GM10248 (cell line): ENCODE data around the gene WDR76.

Source experiments
- CTCF ChIA-PET: fragments of 300-600 bp; sonication (Branson Sonifier 250); formaldehyde crosslinking; extraction: SDS; loops from one replicate; lab custom pipeline; 2021; ENCODE audit warnings: antibody characterized with exemption; lab: Yijun Ruan, JAX
- POLR2A ChIA-PET: fragments of 350-650 bp; sonication (Branson Sonifier 250); formaldehyde crosslinking; extraction: SDS; loops from one replicate; lab custom pipeline; 2020; ENCODE audit warnings: antibody characterized with exemption; lab: Yijun Ruan, JAX
- DNase-seq: peaks from one replicate; pipeline ENCODE4 v3.0.0; 2012; ENCODE audit errors: extremely low spot score
- TF ChIP-seq, protein P1 (sequence below): IDR thresholded peaks from 2 replicates; pipeline ENCODE4 v1.5.1; 2012; ENCODE audit warnings: mild to moderate bottlenecking, low read depth; ENCODE audit errors: extremely low read depth, missing control alignments, control extremely low read depth

The WDR76 gene

DNA sequence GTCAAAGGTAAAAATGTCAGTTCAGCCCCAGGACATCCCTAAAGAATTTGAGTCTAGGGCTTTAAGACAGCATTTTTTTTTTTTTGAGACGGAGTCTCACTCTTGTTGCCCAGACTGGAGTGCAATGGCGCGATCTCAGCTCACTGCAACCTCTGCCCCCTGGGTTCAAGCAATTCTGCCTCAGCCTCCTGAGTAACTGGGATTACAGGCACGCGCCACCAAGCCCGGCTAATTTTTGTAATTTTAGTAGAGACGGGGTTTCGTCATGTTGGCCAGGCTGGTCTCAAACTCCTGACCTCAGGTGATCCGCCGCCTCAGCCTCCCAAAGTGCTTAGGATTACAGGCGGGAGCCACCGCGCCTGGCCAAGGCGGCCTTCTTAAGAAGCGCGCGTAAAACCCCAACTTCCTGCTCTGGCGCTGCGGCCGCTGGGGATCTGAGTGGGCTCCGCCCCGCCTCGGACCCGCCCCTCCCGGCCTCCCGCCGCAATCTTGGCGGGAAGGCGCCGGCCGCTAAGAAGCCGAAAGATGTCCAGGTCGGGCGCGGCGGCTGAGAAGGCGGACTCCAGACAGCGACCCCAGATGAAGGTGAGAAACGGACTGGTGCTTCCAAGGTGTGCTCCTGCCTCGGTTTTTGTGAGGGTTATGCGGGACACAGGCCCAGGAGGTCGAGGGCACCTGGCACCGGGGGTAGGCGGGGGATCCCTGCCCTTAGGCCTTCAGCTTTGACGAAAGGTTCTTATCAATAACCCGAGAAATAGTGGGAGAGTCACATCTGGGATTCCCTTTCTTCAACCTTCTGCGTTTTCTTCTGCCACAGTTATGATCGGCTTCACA is at the start of gene WDR76:
Gene WDR76, plus strand, starts transcription at position 495 of the 834 bp plus-strand sequence. Its CDS starts 31 bp downstream, at position 526.
- TF ChIP-seq, protein P1, sequence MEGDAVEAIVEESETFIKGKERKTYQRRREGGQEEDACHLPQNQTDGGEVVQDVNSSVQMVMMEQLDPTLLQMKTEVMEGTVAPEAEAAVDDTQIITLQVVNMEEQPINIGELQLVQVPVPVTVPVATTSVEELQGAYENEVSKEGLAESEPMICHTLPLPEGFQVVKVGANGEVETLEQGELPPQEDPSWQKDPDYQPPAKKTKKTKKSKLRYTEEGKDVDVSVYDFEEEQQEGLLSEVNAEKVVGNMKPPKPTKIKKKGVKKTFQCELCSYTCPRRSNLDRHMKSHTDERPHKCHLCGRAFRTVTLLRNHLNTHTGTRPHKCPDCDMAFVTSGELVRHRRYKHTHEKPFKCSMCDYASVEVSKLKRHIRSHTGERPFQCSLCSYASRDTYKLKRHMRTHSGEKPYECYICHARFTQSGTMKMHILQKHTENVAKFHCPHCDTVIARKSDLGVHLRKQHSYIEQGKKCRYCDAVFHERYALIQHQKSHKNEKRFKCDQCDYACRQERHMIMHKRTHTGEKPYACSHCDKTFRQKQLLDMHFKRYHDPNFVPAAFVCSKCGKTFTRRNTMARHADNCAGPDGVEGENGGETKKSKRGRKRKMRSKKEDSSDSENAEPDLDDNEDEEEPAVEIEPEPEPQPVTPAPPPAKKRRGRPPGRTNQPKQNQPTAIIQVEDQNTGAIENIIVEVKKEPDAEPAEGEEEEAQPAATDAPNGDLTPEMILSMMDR: no peak
- CTCF ChIA-PET: interaction anchor here (0.7 to 1.7 kb wide), 4 partner anchors 10 to 17 kb away, joined by 3 to 7 read pairs (median 4); no protein-coding TSS in a partner anchor
- POLR2A ChIA-PET: interaction anchor here (0.6 to 1.0 kb wide), 2 partner anchors 30 to 503 kb away, joined by 3 to 7 read pairs; no protein-coding TSS in a partner anchor
- peak; percentile 87 for DNase-seq

DNA sequence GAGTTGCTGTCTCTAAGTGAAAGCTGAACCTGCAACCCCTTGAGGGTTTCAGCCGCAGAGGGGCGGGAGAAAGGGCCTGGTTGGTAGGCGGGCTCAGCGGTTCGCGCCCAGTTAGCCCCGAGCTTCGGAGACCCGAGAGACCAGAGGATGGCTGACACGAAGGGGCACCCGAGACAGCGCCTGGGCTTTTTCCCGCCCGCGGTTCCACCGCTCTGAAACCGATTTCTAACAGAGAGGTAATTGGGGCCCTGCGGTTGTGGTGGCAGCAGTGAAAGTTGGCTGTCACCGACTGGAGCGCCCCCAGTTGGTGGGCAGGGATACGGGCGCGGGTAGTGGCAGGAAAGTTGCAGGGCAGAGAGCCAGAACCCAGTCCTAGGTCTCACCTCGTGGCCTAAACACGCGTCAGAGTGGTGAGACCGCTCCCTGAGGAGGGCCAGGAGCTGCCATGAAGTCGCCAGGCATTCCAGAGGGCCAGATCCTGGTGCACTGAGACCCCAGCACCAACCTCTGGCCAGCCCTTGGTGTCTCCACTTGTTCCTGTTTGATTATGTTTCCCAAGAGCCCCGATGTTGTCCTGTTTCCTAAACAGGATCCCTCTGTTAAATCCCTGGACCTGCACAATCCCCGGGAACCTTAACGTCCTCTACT is 49.4 kb upstream of the WDR76 start:
- POLR2A ChIA-PET: interaction anchor here (1.0 to 2.2 kb wide), 8 partner anchors 9 to 47 kb away, joined by 3 to 15 read pairs (median 6); partner anchors contain the start of genes HYPK, MFAP1, SERF2 and SERINC4
- CTCF ChIA-PET: interaction anchor here (0.6 to 3.5 kb wide), 10 partner anchors 12 to 60 kb away, joined by 3 to 59 read pairs (median 4); partner anchors contain the start of genes HYPK, MFAP1, SERF2 and SERINC4
- TF ChIP-seq, protein P1: peak; percentile 75
- DNase-seq: peak; percentile 81

DNA sequence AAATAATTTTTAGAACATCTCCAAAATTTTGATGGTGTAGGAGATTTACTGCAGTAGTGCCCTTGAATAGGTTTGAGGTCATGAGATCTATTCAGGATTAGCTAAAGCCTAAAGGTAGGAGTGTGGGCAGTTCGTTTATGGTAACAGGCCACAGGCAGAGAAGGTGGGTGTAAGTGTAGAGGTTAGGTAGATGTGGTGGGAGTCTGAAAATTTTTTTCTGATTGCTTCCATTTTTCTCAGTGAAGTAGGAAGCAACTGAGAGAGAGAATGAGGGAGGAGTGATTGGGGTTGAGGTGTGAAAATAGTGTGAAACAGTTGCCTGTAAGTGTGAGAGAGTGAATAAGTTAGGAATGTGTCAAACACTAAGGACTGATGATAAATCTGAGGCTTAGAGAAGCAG is 47.8 kb upstream of the WDR76 start:
- CTCF ChIA-PET: interaction anchor here (1.3 to 3.5 kb wide), 2 partner anchors 9 to 10 kb away, joined by 6 to 59 read pairs; partner anchors contain the start of gene SERF2
- POLR2A ChIA-PET: interaction anchor here (1.0 kb wide), 1 partner anchor 9 kb away, joined by 3 read pairs; no protein-coding TSS in a partner anchor
- no peak for DNase-seq
- TF ChIP-seq, protein P1: no peak

DNA sequence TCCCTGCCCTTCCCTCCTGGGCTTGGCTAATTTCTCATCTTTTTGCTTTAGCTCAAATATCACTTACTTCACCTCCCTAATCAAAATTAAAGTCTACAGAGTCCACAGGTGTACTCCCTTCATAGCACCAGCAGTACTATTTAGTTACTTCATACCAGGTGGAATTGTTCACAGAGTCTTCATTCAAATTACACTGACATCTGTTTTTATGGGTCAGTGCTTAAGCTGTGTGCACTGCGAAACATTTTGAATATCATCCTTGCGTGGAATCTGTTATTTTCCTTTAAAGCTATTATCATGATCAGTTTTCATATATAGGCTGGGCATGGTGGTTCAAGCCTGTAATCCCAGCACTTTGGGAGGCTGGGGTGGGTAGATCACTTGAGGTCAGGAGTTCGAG is 37.4 kb upstream of the WDR76 start:
- ChIA-PET POLR2A (interaction anchor here (1.0 to 2.1 kb wide), 3 partner anchors 11 to 15 kb away, joined by 4 to 14 read pairs (median 11); partner anchors contain the start of genes ELL3, HYPK and SERINC4), CTCF (interaction anchor here (1.1 to 8.8 kb wide), 7 partner anchors 8 to 46 kb away, joined by 3 to 59 read pairs (median 3); partner anchors contain the start of gene ELL3)
- TF ChIP-seq, protein P1: no peak

GRCh38 chr15:43791993-43792760 is 34.6 kb upstream of the WDR76 start, which contains the start of gene SERF2:
Gene SERF2 (plus strand): TSS chr15:43792320. CDS start chr15:43792377, 57 bp downstream.
- POLR2A ChIA-PET: interaction anchor here (0.8 to 4.0 kb wide), 5 partner anchors 12 to 36 kb away, joined by 3 to 18 read pairs (median 5); partner anchors contain the start of genes ELL3 and MFAP1
- DNase-seq: peak; percentile 98
- TF ChIP-seq, protein P1: no peak
- CTCF ChIA-PET: interaction anchor here (1.0 to 8.8 kb wide), 2 partner anchors 15 to 23 kb away, joined by 3 to 59 read pairs; partner anchors contain the start of gene ELL3

More for the DNA sequence above, 37.4 kb upstream of the WDR76 start:
- no peak for DNase-seq
